Measurements from ENCODE around the gene DDX11.
"Not testable (repeated sequence)": the region's sequence is repeated elsewhere in the genome, so short reads cannot be mapped to it uniquely, and the experiment has no call there.

Gene DDX11

DNA sequence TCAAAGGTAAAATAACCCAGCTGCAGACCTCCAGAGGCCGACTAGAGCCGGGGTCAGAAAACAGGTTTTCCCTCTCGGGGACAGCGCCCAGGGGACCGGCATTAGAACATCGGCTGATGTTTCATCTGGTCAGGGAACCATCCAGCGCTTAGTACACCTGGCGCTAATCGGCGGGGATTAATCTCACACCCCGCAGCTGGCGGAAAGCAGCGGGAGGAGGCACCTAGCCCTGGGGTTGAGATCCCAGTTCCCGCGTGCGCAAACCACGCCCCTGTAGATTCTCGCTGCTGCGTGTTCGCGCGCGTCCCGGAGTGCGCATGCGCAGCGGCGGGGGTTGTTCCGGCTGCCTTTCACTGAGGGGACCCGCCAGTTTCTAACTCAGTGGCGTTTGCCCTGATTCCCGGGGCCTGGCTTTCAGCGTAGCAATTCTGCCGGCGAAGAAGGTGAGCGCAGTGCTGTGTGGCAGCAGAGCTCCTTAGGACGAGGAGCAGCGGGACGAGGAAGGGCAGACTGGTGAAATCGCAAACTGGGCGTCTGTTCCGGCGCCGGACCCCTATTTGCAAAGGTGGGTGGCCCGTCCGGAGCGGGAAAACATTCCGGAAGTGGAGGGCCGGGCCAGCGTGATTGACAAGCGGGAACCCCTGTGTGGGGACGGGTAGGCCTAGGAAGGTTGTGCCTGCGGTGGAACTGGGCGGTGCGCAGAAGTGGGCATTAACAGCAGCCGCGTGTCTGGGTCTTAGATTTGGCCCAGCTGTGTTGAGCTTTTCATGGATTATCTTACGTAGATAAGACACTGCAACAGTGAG, at the start of gene DDX11:
TSS of gene DDX11 (plus strand) at position 334 of the 806 bp plus-strand sequence. CDS start 4,534 bp downstream, outside the sequence.
- Histone ChIP-seq H3K4me1 (peaks cover 23% of the 10 kb centered on the region), H3K4me2 (peak within 1 kb of the TSS; percentile 75), H3K9me3 (peaks cover 12% of the 10 kb centered on the region), H3K27ac (peak within 1 kb of the TSS; percentile 84), H3K27me3 (peaks cover 13% of the 10 kb centered on the region), H3K9ac (peak within 1 kb of the TSS; percentile 84), H3K36me3 (peaks cover 14% of the 10 kb centered on the region), H3K4me3 (peak within 1 kb of the TSS; percentile 74)
- not testable (repeated sequence) for H4K20me1 ChIP-seq

DNA sequence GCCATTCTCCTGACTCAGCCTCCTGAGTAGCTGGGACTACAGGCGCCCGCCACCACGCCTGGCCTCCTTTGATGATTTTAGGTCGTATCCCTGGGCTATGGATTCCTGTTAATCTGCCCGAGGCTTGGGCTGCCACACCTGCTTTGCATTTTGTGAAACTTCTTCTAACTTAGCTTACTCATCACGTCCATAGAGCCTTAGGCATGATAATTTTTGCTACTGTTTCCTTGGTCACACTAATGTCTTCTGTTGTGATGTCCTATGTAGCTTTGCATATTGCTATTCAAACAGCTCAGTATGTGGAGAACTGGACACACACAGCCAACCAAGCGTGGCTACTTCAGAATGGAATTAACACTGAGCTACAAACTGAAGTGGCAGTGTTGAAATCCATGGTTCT, 47.5 kb upstream of the DDX11 start:
- H3K9ac ChIP-seq = no peak overlapping the region
- H3K27ac ChIP-seq = no peak overlapping the region
- no peaks in the 10 kb centered on the region for H3K36me3 ChIP-seq
- no peaks in the 10 kb centered on the region for H4K20me1 ChIP-seq
- no peaks in the 10 kb centered on the region for H3K4me1 ChIP-seq
- no peak for TF ChIP-seq Cebpa-rat (IDR thresholded peaks at IDR 0.05)
- no peak overlapping the region for H3K4me3 ChIP-seq
- no peaks in the 10 kb centered on the region for H3K9me3 ChIP-seq
- no peak overlapping the region for H3K4me2 ChIP-seq
- no peaks in the 10 kb centered on the region for H3K27me3 ChIP-seq

DNA sequence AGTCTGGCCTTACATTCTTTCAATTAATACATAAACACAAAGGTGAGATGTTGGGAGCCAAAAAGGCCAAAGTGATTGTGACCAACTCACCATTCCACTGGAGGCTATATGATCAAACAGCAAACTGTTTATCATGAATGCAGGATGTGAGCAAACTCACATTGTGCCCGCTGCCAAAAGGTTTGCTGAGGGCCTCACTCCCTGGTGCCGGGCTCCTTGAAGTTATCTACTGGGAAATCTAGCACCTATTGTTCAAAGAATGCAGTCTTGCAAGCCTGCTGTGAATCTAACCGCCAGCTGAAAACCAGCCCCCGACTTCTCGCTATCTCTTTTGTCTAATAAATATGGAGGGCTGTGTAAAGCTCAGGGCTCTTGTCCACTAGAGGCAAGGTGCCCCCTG, 46.7 kb upstream of the DDX11 start:
- not testable (repeated sequence) for H3K4me3 ChIP-seq, H3K9ac ChIP-seq, H3K9me3 ChIP-seq, H3K27ac ChIP-seq, H3K36me3 ChIP-seq, H3K4me2 ChIP-seq, H3K4me1 ChIP-seq, H3K27me3 ChIP-seq, H4K20me1 ChIP-seq

DNA sequence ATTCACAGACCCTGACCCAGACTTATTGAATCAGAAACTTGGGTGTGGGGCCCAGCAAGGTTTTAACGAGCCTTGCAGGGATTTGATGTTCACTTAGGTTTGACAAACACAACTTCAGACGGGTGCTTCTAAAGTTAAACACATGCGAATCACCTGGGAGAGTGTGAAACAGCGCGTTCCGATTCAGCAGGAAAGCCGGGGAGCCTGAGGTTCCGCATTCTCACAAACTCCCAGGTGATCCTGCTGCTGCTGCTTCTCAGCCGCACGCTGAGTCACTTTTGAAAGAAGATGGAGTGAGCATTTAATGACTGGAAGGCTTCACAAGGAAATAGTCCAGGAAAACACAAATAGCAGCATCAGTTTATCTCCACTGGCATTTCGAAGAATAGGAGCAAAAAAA, 44.2 kb upstream of the DDX11 start:
- Histone ChIP-seq H3K27me3 (no peaks in the 10 kb centered on the region), H3K9ac (no peak overlapping the region), H3K9me3 (no peaks in the 10 kb centered on the region), H3K4me2 (no peak overlapping the region), H3K4me1 (no peaks in the 10 kb centered on the region), H3K27ac (no peak overlapping the region), H3K36me3 (no peaks in the 10 kb centered on the region), H3K4me3 (no peak overlapping the region), H4K20me1 (no peaks in the 10 kb centered on the region)
- TF ChIP-seq Cebpa-rat (IDR thresholded peaks at IDR 0.05) = no peak

DNA sequence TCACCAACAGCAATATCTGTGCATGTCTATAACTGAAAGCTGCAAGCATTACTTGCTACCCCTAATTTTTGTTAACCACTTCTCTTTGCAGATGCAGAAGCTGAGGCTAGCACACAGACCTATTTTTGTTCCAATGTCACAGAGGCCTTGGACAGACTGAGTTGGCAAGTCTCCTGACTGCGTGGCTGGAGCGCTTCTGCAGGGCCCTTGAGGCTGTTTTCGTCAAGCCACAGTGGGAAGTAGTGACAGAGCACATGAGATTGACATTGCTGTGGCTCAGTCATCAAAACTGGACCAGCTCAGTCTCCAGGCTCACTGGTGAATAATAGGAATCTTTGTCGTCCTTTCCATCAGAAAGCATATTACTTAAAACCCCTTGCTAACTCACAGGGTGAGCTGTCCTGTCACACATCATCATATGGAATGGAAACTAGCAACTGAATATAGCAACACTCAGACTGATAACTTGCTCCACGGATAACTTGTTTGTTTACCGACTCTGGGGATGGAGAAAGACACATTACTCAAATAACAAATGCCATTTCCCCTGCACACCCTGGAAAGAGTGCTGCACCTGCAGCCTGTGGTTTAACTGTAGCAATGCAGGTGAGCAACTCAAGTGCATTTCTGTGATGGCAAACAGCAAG, 43.6 kb upstream of the DDX11 start:
- H3K27me3 ChIP-seq = no peaks in the 10 kb centered on the region
- no peak overlapping the region for H3K27ac ChIP-seq
- H3K4me1 ChIP-seq = no peaks in the 10 kb centered on the region
- H3K4me3 ChIP-seq = no peak overlapping the region
- no peak overlapping the region for H3K4me2 ChIP-seq
- TF ChIP-seq Cebpa-rat (IDR thresholded peaks at IDR 0.05) = no peak
- H4K20me1 ChIP-seq = no peaks in the 10 kb centered on the region
- H3K9me3 ChIP-seq = no peaks in the 10 kb centered on the region
- H3K9ac ChIP-seq = no peak overlapping the region
- H3K36me3 ChIP-seq = no peaks in the 10 kb centered on the region

DNA sequence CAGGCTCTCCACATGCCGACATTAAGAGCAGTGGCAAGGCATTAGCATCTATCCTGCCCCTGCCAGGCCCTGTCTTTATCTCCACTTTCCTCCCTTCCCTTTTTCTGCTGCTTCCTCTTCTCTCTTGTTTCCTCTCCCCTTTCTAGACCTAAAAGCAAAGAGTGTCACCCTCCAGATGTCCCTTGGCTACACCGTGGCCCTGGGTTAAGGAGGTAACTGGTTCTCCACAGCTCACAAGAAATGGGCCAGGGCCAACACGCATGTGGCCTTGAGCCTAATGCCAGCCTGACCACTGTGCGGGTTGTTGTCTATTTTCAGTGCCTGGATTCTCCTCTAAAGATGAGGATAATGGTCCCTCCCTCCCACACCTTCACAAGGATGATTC, 41.7 kb upstream of the DDX11 start:
- TF ChIP-seq Cebpa-rat (IDR thresholded peaks at IDR 0.05) = no peak
- H3K4me2 ChIP-seq = no peak overlapping the region
- no peak overlapping the region for H3K4me3 ChIP-seq
- H3K36me3 ChIP-seq = no peaks in the 10 kb centered on the region
- no peaks in the 10 kb centered on the region for H3K27me3 ChIP-seq
- H4K20me1 ChIP-seq = no peaks in the 10 kb centered on the region
- no peak overlapping the region for H3K9ac ChIP-seq
- no peaks in the 10 kb centered on the region for H3K9me3 ChIP-seq
- H3K27ac ChIP-seq = no peak overlapping the region
- peaks cover 8% of the 10 kb centered on the region for H3K4me1 ChIP-seq

DNA sequence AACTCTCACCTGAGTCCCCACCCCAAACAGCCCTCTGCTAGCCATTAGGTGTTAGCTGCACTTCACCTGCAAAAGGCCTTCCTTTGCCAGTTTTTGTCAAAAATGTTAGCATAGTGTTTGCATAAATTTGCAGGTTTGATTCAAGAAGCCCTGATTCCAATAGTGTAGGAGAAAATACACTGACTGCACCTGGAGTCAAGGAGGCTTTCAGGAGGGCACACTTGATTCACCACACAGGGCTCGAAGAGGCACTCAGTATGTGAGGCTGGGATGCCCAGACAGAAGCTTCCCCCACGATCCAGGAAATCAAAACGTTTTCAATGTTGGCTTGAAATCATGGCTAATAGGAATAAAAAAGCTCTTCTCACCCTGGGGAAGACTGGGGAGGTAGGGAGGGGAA, 40.5 kb upstream of the DDX11 start:
- no peak overlapping the region for H3K9ac ChIP-seq
- no peaks in the 10 kb centered on the region for H3K36me3 ChIP-seq
- no peak overlapping the region for H3K27ac ChIP-seq
- H3K4me3 ChIP-seq = no peak overlapping the region
- TF ChIP-seq Cebpa-rat (IDR thresholded peaks at IDR 0.05) = no peak
- H3K4me2 ChIP-seq = no peak overlapping the region
- H4K20me1 ChIP-seq = no peaks in the 10 kb centered on the region
- no peaks in the 10 kb centered on the region for H3K9me3 ChIP-seq
- peaks cover 8% of the 10 kb centered on the region for H3K4me1 ChIP-seq
- H3K27me3 ChIP-seq = no peaks in the 10 kb centered on the region

DNA sequence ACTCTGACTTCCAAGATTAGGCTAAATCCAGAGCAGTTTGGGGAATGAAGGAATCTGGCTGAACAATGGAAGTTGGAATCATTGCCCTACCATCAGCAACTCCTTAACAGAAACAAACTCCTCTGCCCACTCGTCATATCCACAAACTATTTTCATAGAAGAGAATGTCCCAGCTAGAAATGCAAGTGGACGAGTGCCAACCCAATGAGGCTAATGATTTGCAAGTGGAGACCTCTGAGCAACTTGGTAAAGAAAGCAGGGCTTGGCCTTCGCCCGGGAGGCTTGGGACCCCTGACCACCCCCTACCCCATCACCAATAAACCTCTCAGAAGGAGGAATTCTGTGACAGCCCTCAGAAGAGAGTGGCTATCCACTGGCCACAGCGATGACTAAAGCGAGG, 40.0 kb upstream of the DDX11 start:
- no peak for TF ChIP-seq Cebpa-rat (IDR thresholded peaks at IDR 0.05)

DNA sequence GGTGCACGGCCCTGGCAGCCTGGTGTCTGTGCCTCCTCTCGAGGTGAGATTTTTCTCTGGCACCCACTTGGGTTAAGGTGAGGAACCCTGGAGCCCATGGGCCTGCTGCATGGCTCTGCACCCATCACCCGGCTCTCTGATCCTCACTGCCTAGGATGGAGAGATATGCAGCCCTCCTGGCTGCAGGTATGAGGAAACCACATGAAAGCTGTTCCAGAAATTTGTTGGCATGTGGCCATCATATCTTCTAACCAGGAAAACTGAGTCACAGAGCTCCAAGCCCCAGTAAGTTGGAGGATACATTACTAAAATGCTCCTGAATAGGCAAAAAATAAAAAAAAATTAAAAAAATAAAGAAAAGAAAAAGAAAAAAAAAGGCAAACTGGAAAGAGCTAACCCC, 39.3 kb upstream of the DDX11 start:
- no peak for TF ChIP-seq Cebpa-rat (IDR thresholded peaks at IDR 0.05)
- Histone ChIP-seq H3K27ac (no peak overlapping the region), H3K4me2 (no peak overlapping the region), H3K9ac (no peak overlapping the region), H3K9me3 (no peaks in the 10 kb centered on the region), H4K20me1 (no peaks in the 10 kb centered on the region), H3K4me3 (no peak overlapping the region), H3K27me3 (no peaks in the 10 kb centered on the region), H3K36me3 (no peaks in the 10 kb centered on the region), H3K4me1 (peaks cover 8% of the 10 kb centered on the region)

More for the DNA sequence above, 40.0 kb upstream of the DDX11 start:
- no peak overlapping the region for H3K4me2 ChIP-seq
- no peaks in the 10 kb centered on the region for H3K9me3 ChIP-seq
- peaks cover 8% of the 10 kb centered on the region for H3K4me1 ChIP-seq
- no peak overlapping the region for H3K9ac ChIP-seq
- H3K36me3 ChIP-seq = no peaks in the 10 kb centered on the region
- H4K20me1 ChIP-seq = no peaks in the 10 kb centered on the region
- no peaks in the 10 kb centered on the region for H3K27me3 ChIP-seq
- no peak overlapping the region for H3K4me3 ChIP-seq
- no peak overlapping the region for H3K27ac ChIP-seq

DNA sequence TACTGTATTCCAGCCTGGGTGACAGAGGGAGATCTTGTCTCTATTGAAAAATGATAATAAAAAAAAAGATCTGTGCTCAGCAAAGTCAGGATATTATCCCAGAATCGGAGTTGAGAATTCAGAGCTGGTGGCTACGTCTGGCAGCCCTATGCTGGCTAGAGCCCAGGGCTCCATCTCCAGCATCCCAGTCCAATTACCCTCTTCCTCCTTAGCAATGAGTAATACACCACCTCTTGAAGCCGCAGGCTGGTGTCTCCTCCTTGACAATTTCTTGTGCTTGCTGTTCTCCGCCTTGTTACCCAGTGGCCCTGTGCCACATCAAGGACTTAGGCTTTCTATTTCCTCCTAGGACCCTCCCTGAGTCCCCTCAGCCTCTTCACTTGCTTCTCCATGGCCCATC, 38.4 kb upstream of the DDX11 start:
- Histone ChIP-seq H3K36me3 (no peaks in the 10 kb centered on the region), H3K4me1 (peaks cover 8% of the 10 kb centered on the region), H3K4me2 (no peak overlapping the region), H3K4me3 (no peak overlapping the region), H4K20me1 (no peaks in the 10 kb centered on the region), H3K9ac (no peak overlapping the region), H3K9me3 (no peaks in the 10 kb centered on the region), H3K27me3 (no peaks in the 10 kb centered on the region), H3K27ac (no peak overlapping the region)
- no peak for TF ChIP-seq Cebpa-rat (IDR thresholded peaks at IDR 0.05)

Data from BLaER1 (cell line).